HepG2 (cell line): Measurements from ENCODE around the gene A2ML1. TPM values are rescaled to one million over a fixed set of nuclear protein-coding genes. Genes with fewer than 3 reads are reported as not detected.
"Not testable (repeated sequence)": the region's sequence is repeated elsewhere in the genome, so short reads cannot be mapped to it uniquely, and the experiment has no call there.

ENCODE experiments used
- ATAC-seq: fragments of 200-7000 bp; cut with Tn5 transposase; 3 replicates; pipeline ENCODE4 v1.9.1; 2020; ENCODE audit warnings: mild to moderate bottlenecking, moderate library complexity
- BruUV-seq: library from RNA; stranded (reverse); fragments of 400-500 nt; replicated peaks from 2 replicates; lab custom pipeline; 2021; lab: Mats Ljungman, UMichigan
- CTCF ChIA-PET: fragments of 300-600 bp; formaldehyde crosslinking; extraction: SDS; loops from one replicate; lab custom pipeline; 2021; ENCODE audit warnings: low total read pairs, inconsistent platforms, low intra/inter-chr PET ratio; lab: Yijun Ruan, JAX
- POLR2A ChIA-PET: fragments of 350-600 bp; sonication (Branson Sonifier 250); formaldehyde crosslinking; loops from one replicate; lab custom pipeline; 2020; ENCODE audit warnings: antibody characterized with exemption, inconsistent platforms; lab: Yijun Ruan, JAX
- DNase-seq: peaks from one replicate; pipeline ENCODE4 v3.0.0-alpha.2; 2015; ENCODE audit warnings: low spot score
- FAIRE-seq: peaks from 3 replicates; lab custom pipeline; 2011; peaks lifted over from hg19 to GRCh38; lab: Jason Lieb, UNC
- H2AFZ ChIP-seq: one replicate; pipeline ENCODE4 v1.6.1; 2011; ENCODE audit warnings: low read length, inconsistent platforms
- H3K27ac ChIP-seq: fragments of 300-600 bp; 3 replicates; pipeline ENCODE4 v1.8.0; 2011; ENCODE audit warnings: mixed run types, mild to moderate bottlenecking, mixed read lengths, low read length, inconsistent platforms; ENCODE audit not compliant: insufficient read depth; ENCODE audit errors: extremely low read length
- H3K27me3 ChIP-seq, 2 experiments: fragments of 200-600 bp in 1 of 2; 2 replicates in 1 of 2; 3 replicates in 1 of 2; pipeline versions ENCODE4 v1.6.0 to v1.8.0; 2011; ENCODE audit warnings: low read length in 2 of 2, mild to moderate bottlenecking in 2 of 2, moderate library complexity in 2 of 2, inconsistent platforms in 1 of 2; ENCODE audit not compliant: insufficient read depth in 2 of 2, control insufficient read depth in 1 of 2
- H3K36me3 ChIP-seq, 2 experiments: fragments of 200-600 bp in 1 of 2; replicated peaks in 1 of 2; 2 replicates in 1 of 2; 3 replicates in 1 of 2; pipeline versions ENCODE4 v1.5.1 to v1.8.0; 2011; ENCODE audit warnings: low read length in 2 of 2, inconsistent platforms in 1 of 2; ENCODE audit not compliant: insufficient read depth in 2 of 2, control insufficient read depth in 1 of 2
- H3K4me1 ChIP-seq: 2 replicates; pipeline ENCODE4 v1.5.1; 2012; ENCODE audit warnings: low read length, inconsistent platforms; ENCODE audit not compliant: insufficient read depth
- H3K4me2 ChIP-seq: 2 replicates; pipeline ENCODE4 v1.6.0; 2011; ENCODE audit warnings: low read depth, low read length, inconsistent platforms
- H3K4me3 ChIP-seq, 3 experiments: fragments of 200-600 bp in 1 of 3; sonication (generic), shearing (Covaris generic) in 1 of 3; replicated peaks in 1 of 3; 2 replicates each; pipeline ENCODE4 v1.5.1; 2011 to 2016; ENCODE audit warnings: low read length in 3 of 3, inconsistent platforms in 2 of 3, low read depth in 2 of 3, mild to moderate bottlenecking in 2 of 3, control low read depth in 1 of 3, mixed read lengths in 1 of 3; ENCODE audit not compliant: insufficient read depth in 1 of 3
- H3K79me2 ChIP-seq: one replicate; pipeline ENCODE4 v1.6.1; 2011; ENCODE audit warnings: low read length, inconsistent platforms; ENCODE audit not compliant: insufficient read depth
- H3K9ac ChIP-seq: 2 replicates; pipeline ENCODE4 v1.6.0; 2011; ENCODE audit warnings: mild to moderate bottlenecking, low read depth, low read length, inconsistent platforms; ENCODE audit not compliant: insufficient read depth
- H3K9me3 ChIP-seq: 2 replicates; pipeline ENCODE4 v1.5.1; 2012; ENCODE audit warnings: mild to moderate bottlenecking, low read length
- H4K20me1 ChIP-seq: 2 replicates; pipeline ENCODE4 v1.6.0; 2011; ENCODE audit warnings: inconsistent platforms, mild to moderate bottlenecking, low read length, moderate library complexity; ENCODE audit not compliant: insufficient read depth
- CENPBD1 ChIP-seq: sonication (generic); formaldehyde crosslinking; IDR thresholded peaks from 2 replicates; pipeline ENCODE4 v1.8.0; 2022; ENCODE audit warnings: missing genetic modification reagents, low read depth, mild to moderate bottlenecking, borderline replicate concordance
- CERS6 ChIP-seq: sonication (generic); formaldehyde crosslinking; IDR thresholded peaks from 2 replicates; pipeline ENCODE4 v1.5.0; 2020; ENCODE audit warnings: missing genetic modification reagents
- EHMT2 ChIP-seq: fragments of 200-600 bp; sonication (generic); IDR thresholded peaks from 2 replicates; pipeline ENCODE4 v1.7.0; 2017; ENCODE audit warnings: antibody characterized with exemption, low read depth, low read length, borderline replicate concordance
- PREB ChIP-seq: sonication (generic); formaldehyde crosslinking; IDR thresholded peaks from 2 replicates; pipeline ENCODE4 v1.4.0; 2020; ENCODE audit warnings: missing genetic modification reagents
- RBAK ChIP-seq: sonication (generic); formaldehyde crosslinking; IDR thresholded peaks from 2 replicates; pipeline ENCODE4 v1.5.1; 2020; ENCODE audit warnings: mild to moderate bottlenecking, missing genetic modification reagents
- TARDBP ChIP-seq: sonication (generic); formaldehyde crosslinking; IDR thresholded peaks from 2 replicates; pipeline ENCODE4 v1.8.0; 2022; ENCODE audit warnings: mild to moderate bottlenecking, missing genetic modification reagents
- TP53 ChIP-seq: sonication (generic); formaldehyde crosslinking; conservative IDR thresholded peaks from 2 replicates; pipeline ENCODE4 v1.4.0; 2020; ENCODE audit warnings: missing genetic modification reagents
- YEATS4 ChIP-seq: sonication (generic); formaldehyde crosslinking; IDR thresholded peaks from 2 replicates; pipeline ENCODE4 v1.4.0; 2020; ENCODE audit warnings: missing genetic modification reagents, borderline replicate concordance
- ZNF441 ChIP-seq: sonication (generic); formaldehyde crosslinking; IDR thresholded peaks from 2 replicates; pipeline ENCODE4 v1.7.0; 2021; ENCODE audit warnings: missing genetic modification reagents, borderline replicate concordance
- ZNF670 ChIP-seq: sonication (generic); formaldehyde crosslinking; IDR thresholded peaks from 2 replicates; pipeline ENCODE4 v1.8.0; 2022; ENCODE audit warnings: mild to moderate bottlenecking, missing genetic modification reagents, borderline replicate concordance
- WGBS: methylation state at CpG from one replicate; pipeline ENCODE4 v1.1.6; 2017; ENCODE audit warnings: low lambda C conversion rate; 5-methylcytosine and 5-hydroxymethylcytosine counted together
- in situ Hi-C: cut with HindIII; loops from 2 replicates; pipeline ENCODE4 v1.10.0; 2017; ENCODE audit warnings: low pct_unique_long_range_greater_than_20kb; ENCODE audit not compliant: extremely low pct_ligation_motif_present
- intact Hi-C: fragments of 100-400 bp; cut with micrococcal nuclease; formaldehyde crosslinking; loops from one replicate; pipeline ENCODE4 v1.10.0; 2022; ENCODE audit not compliant: unreplicated experiment
- polyA plus RNA-seq, 8 experiments: library from polyadenylated mRNA; depleted of rRNA in 3 of 8; stranded (reverse) in 7 of 8; unstranded in 1 of 8; fragments of >200 nt; fragmentation: Illumina TruSeq in 4 of 8; extraction: Trizol in 4 of 8; gene quantifications; 2 replicates each; pipeline versions ENCODE4 v1.2.1 to v1.2.3, GENCODE V29; 2011 to 2016; ENCODE audit warnings: low read depth in 4 of 8, missing spikeins in 1 of 8, mixed read lengths in 1 of 8; ENCODE audit not compliant: insufficient read depth in 1 of 8
- total RNA-seq, 5 experiments: library from RNA; depleted of rRNA; stranded (reverse); fragments of >200 nt; fragmentation: Illumina TruSeq; extraction: Trizol; gene quantifications; 2 replicates each; pipeline ENCODE4 v1.2.3, GENCODE V29; 2016; ENCODE audit warnings: low read depth in 1 of 5

Gene A2ML1
- total and polyA plus RNA-seq, 2 of the 13 experiments (the other 11 are each of a cell fraction or from before 2014, with no cell fraction given): not detected

GRCh38 chr12:8819666-8819980, 2.8 kb upstream of the A2ML1 start:
- no TSS peak for BruUV-seq
- H2AFZ ChIP-seq: no peak overlapping the region
- DNase-seq: no peak
- no peak for ATAC-seq
- ChIA-PET POLR2A (no interaction called here), CTCF (no interaction called here)
- no peak overlapping the region for H3K4me3 ChIP-seq
- FAIRE-seq: no peak
- in situ Hi-C loops (no loop called here), intact Hi-C loops (no loop called here)
- H3K9me3 ChIP-seq: no peaks in the 10 kb centered on the region
- H3K4me2 ChIP-seq: no peak overlapping the region
- no peak overlapping the region for H3K27ac ChIP-seq
- H3K4me1 ChIP-seq: no peaks in the 10 kb centered on the region
- WGBS: 21% methylated on average over 5 of the region's 5 CpGs
- no peak overlapping the region for H3K9ac ChIP-seq
- no peaks in the 10 kb centered on the region for H3K79me2 ChIP-seq
- H3K27me3 ChIP-seq: peaks cover 0 to 2% of the 10 kb centered on the region in 2 experiments; a peak in 3 of 5 replicates
- TF ChIP-seq RBAK (CRISPR knock-in tag): no peak
- TF ChIP-seq CENPBD1 (CRISPR knock-in tag): no peak
- no peak for TF ChIP-seq ZNF441 (CRISPR knock-in tag)
- no peak for TF ChIP-seq YEATS4 (CRISPR knock-in tag)
- TF ChIP-seq CERS6: no peak
- TF ChIP-seq EHMT2: no peak
- no peak for TF ChIP-seq ZNF670
- no peak for TF ChIP-seq PREB
- no peak for TF ChIP-seq TARDBP
- no peak for TF ChIP-seq TP53 (CRISPR knock-in tag)
- no peaks in the 10 kb centered on the region for H3K36me3 ChIP-seq
- H4K20me1 ChIP-seq: no peaks in the 10 kb centered on the region

- in situ Hi-C loops, DNase-seq, FAIRE-seq, H3K36me3 ChIP-seq, H3K4me3 ChIP-seq, H3K79me2 ChIP-seq, intact Hi-C loops, BruUV-seq, H3K4me1 ChIP-seq, POLR2A ChIA-PET, CTCF ChIA-PET, ATAC-seq, H4K20me1 ChIP-seq, H3K4me2 ChIP-seq, H3K9me3 ChIP-seq, H3K27me3 ChIP-seq, H3K27ac ChIP-seq, H3K9ac ChIP-seq, H2AFZ ChIP-seq: not testable (repeated sequence)
- WGBS: 35% methylated on average over 7 of the region's 8 CpGs
Observed at GRCh38 chr12:8820676-8821407, 1.6 kb upstream of the A2ML1 start.
